A549 treated with DMSO at 1 μM for 4 hours (cell line): ENCODE results near the gene PNRC1. TPM values are rescaled to one million over a fixed set of nuclear protein-coding genes. Genes with fewer than 3 reads are reported as not detected.

Experiments
- total RNA-seq: library from RNA; stranded (reverse); fragments of 200-300 nt; extraction: Qiagen RNA extraction; gene quantifications from 5 replicates; pipeline ENCODE4 v1.2.3, GENCODE V29; 2022; ENCODE audit warnings: low read depth

PNRC1 gene
- 17.0 to 27.1 TPM (median 22.4 TPM) in 5 replicates for total RNA-seq

GRCh38 chr6:89080281-89081128, at the start of gene PNRC1:
Gene PNRC1, plus strand, starts transcription at chr6:89080751. Its CDS starts 144 bp downstream, at chr6:89080895.

GRCh38 chr6:89117211-89118108, 36.9 kb downstream of the PNRC1 start, which contains the start of gene SRSF12:
Gene SRSF12, minus strand, starts transcription at chr6:89118071. Its CDS starts 184 bp downstream, at chr6:89117887.

Other genes starting within 250 kb of the PNRC1 start
- gene RNGTT, start 117.1 kb upstream of the PNRC1 start, total RNA-seq = 8.4 to 11.0 TPM (median 9.3 TPM) in 5 replicates
- gene SRSF12, start 37.3 kb downstream of the PNRC1 start, total RNA-seq = 0.84 to 1.6 TPM (median 1.1 TPM) in 5 replicates
- 10.2 to 18.4 TPM (median 14.8 TPM) in 5 replicates for gene PM20D2, start 65.3 kb downstream of the PNRC1 start, total RNA-seq
- not detected in 5 replicates for gene GABRR1, start 136.6 kb downstream of the PNRC1 start, total RNA-seq
- gene GABRR2, start 234.5 kb downstream of the PNRC1 start, total RNA-seq = 0.07 to 0.09 TPM (median 0.07 TPM) in 3 of 5 replicates, not detected in the others